NOMO-1 treated with dmso at 0.1 percent for 144 hours (cell line): ENCODE data around the gene EIF5A2.

ENCODE experiments used
- DNase-seq: peaks from one replicate; lab custom pipeline; 2025; ENCODE audit not compliant: unreplicated experiment; lab: John Stamatoyannopoulos, UW

EIF5A2 gene

DNA sequence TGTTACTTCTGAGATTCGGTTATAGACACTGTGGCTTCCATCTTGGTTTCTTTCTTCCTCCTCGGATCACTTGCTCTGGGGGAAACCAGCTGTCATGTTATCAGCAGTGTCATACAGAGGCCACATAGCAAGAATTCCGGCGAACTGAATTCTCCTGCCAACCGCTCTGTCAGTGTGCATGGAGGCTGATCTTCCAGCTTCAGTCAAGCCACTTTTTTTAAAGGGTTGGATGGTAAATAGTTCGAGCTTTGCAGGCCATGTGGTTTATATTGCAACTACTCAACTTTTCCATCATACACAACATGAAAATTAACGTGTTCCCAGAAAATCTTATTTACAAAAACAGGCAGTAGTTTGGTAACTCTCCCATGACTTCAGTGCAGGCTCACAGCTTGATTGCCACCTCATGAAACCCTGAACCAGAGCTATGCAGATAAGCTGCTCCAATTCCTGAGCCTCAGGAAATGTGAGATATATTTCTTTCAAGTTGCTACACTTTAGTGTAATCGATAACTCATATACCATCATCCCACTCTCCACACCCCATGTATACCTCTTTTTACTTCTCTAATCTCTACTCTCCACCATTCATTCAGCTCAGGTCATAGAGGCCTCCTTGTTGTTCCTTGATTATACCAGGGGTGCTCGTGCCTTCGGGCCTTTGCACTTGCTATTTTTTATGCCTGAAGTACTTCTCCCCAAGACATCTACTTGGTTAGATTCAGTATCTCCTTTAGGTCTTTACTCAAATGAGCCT, 45.6 kb downstream of the EIF5A2 start:
- no peak for DNase-seq

DNA sequence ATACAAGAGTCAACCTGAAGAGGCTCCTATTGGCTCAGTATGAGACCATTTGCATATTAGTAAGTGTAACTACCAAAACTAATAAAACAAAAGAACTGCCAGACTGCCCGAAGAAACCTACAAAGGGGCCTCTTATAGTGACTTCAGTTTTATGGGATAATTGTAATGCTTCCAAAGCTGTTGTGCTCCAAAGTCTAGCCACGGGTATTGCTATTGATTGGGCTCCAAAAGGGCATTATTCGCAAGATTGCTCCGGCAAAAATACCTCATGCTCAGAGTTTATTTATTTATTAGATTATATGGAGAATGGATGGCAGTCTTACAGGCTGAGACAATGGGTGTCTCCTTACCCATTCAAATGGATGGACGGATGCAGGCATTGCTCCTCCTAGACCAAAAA, 49.8 kb downstream of the EIF5A2 start:
- no peak for DNase-seq

DNA sequence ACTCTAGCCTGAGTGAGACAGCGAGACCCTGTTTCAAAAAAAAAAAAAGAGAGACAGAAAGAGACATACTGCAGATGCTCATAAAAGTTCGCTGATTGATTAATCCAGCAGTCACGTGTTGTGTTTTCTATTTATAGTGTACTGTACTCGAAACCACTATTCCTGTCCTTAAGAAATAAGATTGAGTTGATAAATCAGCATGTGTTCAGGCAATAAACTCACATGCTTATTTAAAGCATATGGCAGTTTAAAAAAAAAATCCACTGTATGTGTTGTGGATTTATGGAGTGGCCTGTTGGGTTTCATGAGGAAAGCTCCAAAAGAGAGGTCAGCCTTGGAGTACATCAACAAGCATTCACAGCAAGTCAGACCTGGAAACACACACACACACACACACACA, 56.1 kb downstream of the EIF5A2 start:
- no peak for DNase-seq

DNA sequence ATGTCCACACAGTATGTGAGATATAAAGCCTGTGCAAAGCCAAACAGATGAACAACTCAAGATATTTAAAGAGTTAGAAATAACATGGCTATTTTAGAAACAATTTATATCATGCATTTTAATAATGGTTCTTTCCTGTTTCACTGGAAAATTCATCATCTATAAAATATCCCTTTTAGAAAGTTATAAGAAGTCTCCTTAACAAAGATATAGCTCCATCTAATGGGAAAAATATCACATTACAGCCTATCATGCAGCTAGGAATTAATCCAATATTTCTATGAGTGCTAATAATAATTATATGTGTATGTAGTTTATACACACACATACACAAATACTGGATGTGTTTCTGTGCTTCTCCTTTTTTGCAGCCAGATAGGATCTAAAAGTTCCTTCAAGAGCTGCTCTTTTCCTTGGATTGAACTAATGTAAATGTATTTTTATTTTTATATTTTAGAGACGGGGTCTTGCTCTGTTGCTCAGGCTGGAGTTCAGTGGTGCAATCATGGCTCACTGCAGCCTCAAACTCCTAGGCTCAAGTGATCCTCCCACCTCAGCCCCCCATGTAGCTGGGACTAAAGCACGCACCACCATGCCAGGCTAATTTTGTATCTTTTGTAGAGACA, 60.0 kb downstream of the EIF5A2 start:
- DNase-seq = no peak

DNA sequence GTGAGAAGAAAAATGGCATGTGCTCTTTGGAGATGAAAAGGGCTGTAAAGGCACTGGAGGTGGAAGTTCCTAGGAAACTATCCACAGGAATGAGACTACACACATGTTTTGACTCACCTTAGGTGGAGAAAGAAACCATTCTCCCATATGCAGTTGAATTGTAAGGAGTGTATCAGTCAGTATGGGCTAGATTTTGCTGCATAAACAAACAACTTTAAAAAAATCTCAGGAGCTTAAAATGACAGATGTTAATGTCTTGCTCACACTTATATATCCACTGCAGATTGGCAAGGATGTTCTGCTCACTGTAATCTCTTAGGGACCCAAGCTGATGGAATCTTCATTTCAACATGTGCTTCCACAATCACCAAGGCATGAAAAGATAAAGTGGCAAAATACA, 64.1 kb downstream of the EIF5A2 start:
- DNase-seq = no peak

DNA sequence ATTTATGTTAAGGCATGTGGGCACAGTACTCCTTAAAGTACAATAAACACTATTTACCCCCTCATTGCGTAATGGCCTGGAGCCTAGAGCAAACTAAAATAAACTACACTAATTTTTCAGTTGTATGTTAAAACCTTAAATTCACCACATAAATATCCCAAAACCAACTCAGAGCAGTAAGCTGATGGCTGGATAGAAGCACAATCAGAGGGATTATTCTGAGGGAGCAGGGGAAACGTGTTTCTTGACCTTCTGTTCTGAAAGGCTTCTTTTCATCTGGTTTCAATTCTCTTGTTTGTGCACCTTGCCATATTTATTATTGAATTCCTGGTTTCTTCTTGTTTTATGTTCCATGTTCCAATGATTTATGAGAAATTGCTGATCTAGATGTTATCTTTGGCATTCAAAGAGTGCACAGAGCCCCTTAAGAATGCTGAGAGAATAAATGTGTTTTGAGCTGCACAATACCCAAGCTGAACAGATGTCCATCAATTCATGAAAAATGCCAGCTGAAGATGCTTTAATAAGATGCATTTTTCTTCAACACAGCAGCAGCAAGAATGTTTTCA, 68.1 kb downstream of the EIF5A2 start:
- DNase-seq = no peak

DNA sequence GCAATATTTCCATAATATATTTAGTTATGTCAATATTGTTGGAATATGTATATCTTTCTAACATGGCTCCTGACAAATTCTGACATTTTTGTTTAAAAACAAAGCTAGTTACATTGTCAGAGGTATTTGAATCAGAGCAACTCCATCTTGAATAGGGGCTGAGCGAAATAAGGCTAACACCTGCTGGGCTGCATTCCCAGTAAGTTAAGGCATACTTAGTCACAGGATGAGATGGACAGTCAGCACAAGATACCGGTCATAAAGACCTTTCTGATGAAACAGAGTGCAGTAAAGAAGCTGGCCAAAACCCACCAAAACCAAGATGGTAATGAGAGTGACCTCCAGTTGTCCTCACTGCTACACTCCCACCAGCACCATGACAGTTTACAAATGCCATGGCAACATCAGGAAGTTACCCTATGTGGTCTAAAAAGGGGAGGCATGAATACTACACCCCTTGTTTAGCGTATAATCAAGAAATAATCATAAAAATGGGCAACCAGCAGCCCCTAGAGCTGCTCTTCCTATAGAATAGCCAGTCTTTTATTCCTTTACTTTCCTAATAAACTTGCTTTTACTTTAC, 68.8 kb downstream of the EIF5A2 start:
- DNase-seq = no peak
